Measurements from ENCODE around the gene ZBP1.

DNA sequence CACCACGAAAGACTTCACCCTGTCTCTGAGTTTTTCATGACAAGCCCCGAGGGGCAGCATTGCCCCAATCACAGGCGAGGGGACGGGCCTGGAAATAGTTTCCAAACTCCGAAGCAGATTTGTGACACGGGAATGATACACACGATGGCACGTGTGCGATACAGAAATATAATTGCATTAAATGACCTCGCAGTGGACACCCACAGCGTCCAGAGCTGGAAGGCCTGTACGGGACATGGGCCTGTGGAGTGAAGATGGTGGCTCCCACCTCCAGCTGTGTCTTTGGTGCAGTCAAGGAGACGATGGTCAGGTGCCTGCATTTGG, 46.6 kb upstream of the ZBP1 start:
- TF ChIP-seq, protein P1, sequence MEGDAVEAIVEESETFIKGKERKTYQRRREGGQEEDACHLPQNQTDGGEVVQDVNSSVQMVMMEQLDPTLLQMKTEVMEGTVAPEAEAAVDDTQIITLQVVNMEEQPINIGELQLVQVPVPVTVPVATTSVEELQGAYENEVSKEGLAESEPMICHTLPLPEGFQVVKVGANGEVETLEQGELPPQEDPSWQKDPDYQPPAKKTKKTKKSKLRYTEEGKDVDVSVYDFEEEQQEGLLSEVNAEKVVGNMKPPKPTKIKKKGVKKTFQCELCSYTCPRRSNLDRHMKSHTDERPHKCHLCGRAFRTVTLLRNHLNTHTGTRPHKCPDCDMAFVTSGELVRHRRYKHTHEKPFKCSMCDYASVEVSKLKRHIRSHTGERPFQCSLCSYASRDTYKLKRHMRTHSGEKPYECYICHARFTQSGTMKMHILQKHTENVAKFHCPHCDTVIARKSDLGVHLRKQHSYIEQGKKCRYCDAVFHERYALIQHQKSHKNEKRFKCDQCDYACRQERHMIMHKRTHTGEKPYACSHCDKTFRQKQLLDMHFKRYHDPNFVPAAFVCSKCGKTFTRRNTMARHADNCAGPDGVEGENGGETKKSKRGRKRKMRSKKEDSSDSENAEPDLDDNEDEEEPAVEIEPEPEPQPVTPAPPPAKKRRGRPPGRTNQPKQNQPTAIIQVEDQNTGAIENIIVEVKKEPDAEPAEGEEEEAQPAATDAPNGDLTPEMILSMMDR (conservative IDR thresholded peaks at IDR 0.05; ENCODE audit: low read length) = no peak
- no peak for TF ChIP-seq EZH2phosphoT487 (IDR thresholded peaks at IDR 0.05; ENCODE audit: borderline replicate concordance)

All from Loucy (cell line).